ENCODE results near the gene SAA2.
"Not testable (repeated sequence)": the region's sequence is repeated elsewhere in the genome, so short reads cannot be mapped to it uniquely, and the experiment has no call there.

Gene SAA2

GRCh38 chr11:18248561-18248960, at the start of gene SAA2:
SAA2 (minus strand) TSS chr11:18248668; CDS start chr11:18248011, 657 bp downstream.
- DNase-seq = no peak

GRCh38 chr11:18295316-18295715, 46.8 kb upstream of the SAA2 start:
- no peak for DNase-seq

- DNase-seq = no peak
Measured at GRCh38 chr11:18294862-18295261, 46.4 kb upstream of the SAA2 start.

GRCh38 chr11:18288911-18289310, 40.4 kb upstream of the SAA2 start:
- DNase-seq = no peak

GRCh38 chr11:18285841-18286240, 37.4 kb upstream of the SAA2 start:
- DNase-seq = no peak

- no peak for DNase-seq
Measured at GRCh38 chr11:18282626-18283025, 34.2 kb upstream of the SAA2 start.

GRCh38 chr11:18280438-18281045, 32.1 kb upstream of the SAA2 start:
- DNase-seq = no peak

GRCh38 chr11:18277565-18278271, 29.2 kb upstream of the SAA2 start:
- no peak for DNase-seq

GRCh38 chr11:18271206-18271605, 22.7 kb upstream of the SAA2 start:
- DNase-seq = no peak

GRCh38 chr11:18270102-18270501, 21.6 kb upstream of the SAA2 start:
- no peak for DNase-seq

GRCh38 chr11:18269252-18269651, 20.8 kb upstream of the SAA2 start:
- DNase-seq = not testable (repeated sequence)

- not testable (repeated sequence) for DNase-seq
Measured at GRCh38 chr11:18267335-18268133, 19.1 kb upstream of the SAA2 start.

GRCh38 chr11:18265949-18266348, 17.5 kb upstream of the SAA2 start, which contains the start of gene SAA1:
SAA1 (plus strand) TSS chr11:18266264; CDS start chr11:18266888, 624 bp downstream.
- DNase-seq = no peak

- DNase-seq = no peak
Measured at GRCh38 chr11:18264677-18265555, 16.4 kb upstream of the SAA2 start.

- no peak for DNase-seq
Measured at GRCh38 chr11:18264035-18264434, 15.6 kb upstream of the SAA2 start.

- not testable (repeated sequence) for DNase-seq
Measured at GRCh38 chr11:18262681-18263350, 14.3 kb upstream of the SAA2 start.

- DNase-seq = no peak
Measured at GRCh38 chr11:18261721-18262120, 13.3 kb upstream of the SAA2 start.

- no peak for DNase-seq
Measured at GRCh38 chr11:18259259-18259658, 10.8 kb upstream of the SAA2 start.

GRCh38 chr11:18254781-18255361, 6.4 kb upstream of the SAA2 start:
- DNase-seq = no peak

GRCh38 chr11:18253778-18254338, 5.4 kb upstream of the SAA2 start:
- no peak for DNase-seq

- no peak for DNase-seq
Measured at GRCh38 chr11:18253233-18253632, 4.8 kb upstream of the SAA2 start.
